Epithelial cell of prostate (primary cell): Measurements from ENCODE around the gene RMDN2.

Source experiments
- DNase-seq: peaks from one replicate; pipeline ENCODE4 v3.0.0-alpha.2; 2011; ENCODE audit warnings: low read depth, low spot score
- H3K27ac ChIP-seq: fragments of 450-650 bp; 2 replicates; pipeline ENCODE4 v1.5.1; 2017; ENCODE audit warnings: mild to moderate bottlenecking

Gene RMDN2

GRCh38 chr2:38033646-38034045, 108.6 kb downstream of the RMDN2 start:
- DNase-seq: no peak
- no peak overlapping the region for H3K27ac ChIP-seq

- H3K27ac ChIP-seq: no peak overlapping the region
- no peak for DNase-seq
Observed at GRCh38 chr2:38035968-38036367, 110.9 kb downstream of the RMDN2 start.

- H3K27ac ChIP-seq: no peak overlapping the region
- DNase-seq: no peak
Observed at GRCh38 chr2:38037325-38037724, 112.2 kb downstream of the RMDN2 start.

GRCh38 chr2:38037757-38038621, 112.9 kb downstream of the RMDN2 start:
- DNase-seq: no peak
- H3K27ac ChIP-seq: no peak overlapping the region

GRCh38 chr2:38038682-38039081, 113.6 kb downstream of the RMDN2 start:
- no peak for DNase-seq
- no peak overlapping the region for H3K27ac ChIP-seq

GRCh38 chr2:38039121-38039910, 114.2 kb downstream of the RMDN2 start:
- no peak for DNase-seq
- H3K27ac ChIP-seq: no peak overlapping the region

GRCh38 chr2:38045811-38046210, 120.7 kb downstream of the RMDN2 start:
- H3K27ac ChIP-seq: no peak overlapping the region
- no peak for DNase-seq

GRCh38 chr2:38056216-38056615, 131.1 kb downstream of the RMDN2 start:
- peak; percentile 24 for DNase-seq
- no peak overlapping the region for H3K27ac ChIP-seq

GRCh38 chr2:38057651-38058410, 132.7 kb downstream of the RMDN2 start:
- H3K27ac ChIP-seq: no peak overlapping the region
- DNase-seq: no peak

- DNase-seq: no peak
- H3K27ac ChIP-seq: no peak overlapping the region
Observed at GRCh38 chr2:38060236-38061018, 135.3 kb downstream of the RMDN2 start.

- H3K27ac ChIP-seq: no peak overlapping the region
- DNase-seq: no peak
Observed at GRCh38 chr2:38064801-38065501, 139.9 kb downstream of the RMDN2 start.

GRCh38 chr2:38065502-38066135, 140.5 kb downstream of the RMDN2 start:
- no peak overlapping the region for H3K27ac ChIP-seq
- no peak for DNase-seq

GRCh38 chr2:38066421-38067115, 141.5 kb downstream of the RMDN2 start:
- no peak for DNase-seq

More at GRCh38 chr2:38066421-38067115, 141.5 kb downstream of the RMDN2 start:
- H3K27ac ChIP-seq: no peak overlapping the region
